Transverse colon (tissue), 4 donors: ENCODE results near the gene TMOD1.

Source experiments
- CTCF ChIP-seq, 5 experiments: fragments of 200-600 bp in 3 of 5; fragments of 450-650 bp in 2 of 5; sonication (generic) in 3 of 5; IDR thresholded peaks; 1 replicate in 2 of 5; 2 replicates in 3 of 5; pipeline ENCODE4 v1.5.1; 2016 to 2017; ENCODE audit warnings: antibody characterized with exemption in 5 of 5, inconsistent platforms in 3 of 5, mild to moderate bottlenecking in 2 of 5, moderate library complexity in 1 of 5
- EP300 ChIP-seq: sonication (generic); formaldehyde crosslinking; IDR thresholded peaks from one replicate; pipeline ENCODE4 v1.6.1; 2017; ENCODE audit warnings: antibody characterized with exemption, low read depth
- POLR2A ChIP-seq: fragments of 450-650 bp; IDR thresholded peaks from one replicate; pipeline ENCODE4 v1.6.1; 2016; ENCODE audit warnings: antibody characterized with exemption, mild to moderate bottlenecking, moderate library complexity
- POLR2AphosphoS5 ChIP-seq, 3 donors: sonication (generic); formaldehyde crosslinking; IDR thresholded peaks; one replicate each; pipeline ENCODE4 v1.6.1; 2016; ENCODE audit warnings: antibody characterized with exemption in 3 of 3

GRCh38 chr9:97473717-97474116 lies 27.7 kb upstream of the TMOD1 start:
- TF ChIP-seq POLR2AphosphoS5 (IDR thresholded peaks at IDR 0.05) (no peak), CTCF (IDR thresholded peaks at IDR 0.05) (no peak), EP300 (no peak), POLR2A (no peak)
